Measurements from ENCODE around the gene CDC45.

CDC45 gene

GRCh38 chr22:19498154-19498865 lies 18.6 kb downstream of the CDC45 start:
- no peak for DNase-seq

GRCh38 chr22:19498866-19499190 lies 19.1 kb downstream of the CDC45 start:
- DNase-seq: no peak

GRCh38 chr22:19499236-19499879 lies 19.6 kb downstream of the CDC45 start:
- no peak for DNase-seq

- no peak for DNase-seq
These were observed 20.1 kb downstream of the CDC45 start for GRCh38 chr22:19499880-19500242.

GRCh38 chr22:19501897-19502447 lies 22.3 kb downstream of the CDC45 start:
- DNase-seq: no peak

GRCh38 chr22:19503367-19503766 lies 23.6 kb downstream of the CDC45 start:
- no peak for DNase-seq

GRCh38 chr22:19503869-19504268 lies 24.1 kb downstream of the CDC45 start:
- peak; percentile 57 for DNase-seq

- DNase-seq: no peak
These were observed 25.4 kb downstream of the CDC45 start for GRCh38 chr22:19504900-19505734.

GRCh38 chr22:19505735-19506126 lies 26.0 kb downstream of the CDC45 start:
- no peak for DNase-seq

- DNase-seq: no peak
These were observed 26.5 kb downstream of the CDC45 start for GRCh38 chr22:19506212-19506611.

GRCh38 chr22:19507534-19507861 lies 27.8 kb downstream of the CDC45 start:
- no peak for DNase-seq

GRCh38 chr22:19508024-19508776 lies 28.5 kb downstream of the CDC45 start:
- DNase-seq: no peak

- DNase-seq: no peak
These were observed 29.5 kb downstream of the CDC45 start for GRCh38 chr22:19509191-19509590.

- no peak for DNase-seq
These were observed 30.2 kb downstream of the CDC45 start for GRCh38 chr22:19509923-19510322.

GRCh38 chr22:19510919-19511341 lies 31.2 kb downstream of the CDC45 start:
- DNase-seq: no peak

- no peak for DNase-seq
These were observed 34.1 kb downstream of the CDC45 start for GRCh38 chr22:19513823-19514222.

- no peak for DNase-seq
These were observed 35.3 kb downstream of the CDC45 start for GRCh38 chr22:19514831-19515565.

- no peak for DNase-seq
These were observed 36.1 kb downstream of the CDC45 start for GRCh38 chr22:19515654-19516377.

GRCh38 chr22:19516378-19517170 lies 36.9 kb downstream of the CDC45 start:
- no peak for DNase-seq

GRCh38 chr22:19517171-19517500 lies 37.4 kb downstream of the CDC45 start:
- DNase-seq: no peak

Data from activated CD8-positive, alpha-beta memory T cell treated with anti-CD3 and anti-CD28 coated beads, Interleukin-2, amount 50 U/mL, for 48 hours (primary cell).